Neural crest cell (in vitro differentiated cells): ENCODE results near the gene C4A. TPM values are rescaled to one million over a fixed set of nuclear protein-coding genes. Genes with fewer than 3 reads are reported as not detected.

ENCODE experiments used
- DNase-seq: peaks from one replicate; pipeline ENCODE4 v3.0.0; 2021; ENCODE audit warnings: low read depth, mixed read lengths, low spot score
- H3K27ac Mint-ChIP-seq: one replicate; pipeline ENCODE4 v1.8.0; 2021; ENCODE audit warnings: mild to moderate bottlenecking, mixed read lengths; ENCODE audit not compliant: unreplicated experiment
- H3K27me3 Mint-ChIP-seq: 2 replicates; pipeline ENCODE4 v1.8.0; 2021; ENCODE audit warnings: low read depth, mild to moderate bottlenecking, mixed read lengths
- H3K36me3 Mint-ChIP-seq: 2 replicates; pipeline ENCODE4 v1.8.0; 2021; ENCODE audit warnings: low read depth, mild to moderate bottlenecking, mixed read lengths
- H3K4me1 Mint-ChIP-seq: 2 replicates; pipeline ENCODE4 v1.8.0; 2021; ENCODE audit warnings: mixed read lengths
- H3K4me3 Mint-ChIP-seq: one replicate; pipeline ENCODE4 v1.8.0; 2021; ENCODE audit warnings: mild to moderate bottlenecking, mixed read lengths
- H3K9me3 Mint-ChIP-seq: 2 replicates; pipeline ENCODE4 v1.8.0; 2021; ENCODE audit warnings: mixed read lengths
- total RNA-seq: library from RNA; stranded (reverse); gene quantifications from 2 replicates; pipeline ENCODE4 v1.2.1, GENCODE V29; 2021
- TF ChIP-seq, protein P1 (sequence below): fragments of 200-600 bp; sonication (generic); conservative IDR thresholded peaks from 2 replicates; pipeline ENCODE4 v1.5.0; 2021; ENCODE audit warnings: antibody characterized with exemption, mild to moderate bottlenecking

Gene C4A
- total RNA-seq, 1 donor from 2014 or later, result 5.6 TPM

DNA sequence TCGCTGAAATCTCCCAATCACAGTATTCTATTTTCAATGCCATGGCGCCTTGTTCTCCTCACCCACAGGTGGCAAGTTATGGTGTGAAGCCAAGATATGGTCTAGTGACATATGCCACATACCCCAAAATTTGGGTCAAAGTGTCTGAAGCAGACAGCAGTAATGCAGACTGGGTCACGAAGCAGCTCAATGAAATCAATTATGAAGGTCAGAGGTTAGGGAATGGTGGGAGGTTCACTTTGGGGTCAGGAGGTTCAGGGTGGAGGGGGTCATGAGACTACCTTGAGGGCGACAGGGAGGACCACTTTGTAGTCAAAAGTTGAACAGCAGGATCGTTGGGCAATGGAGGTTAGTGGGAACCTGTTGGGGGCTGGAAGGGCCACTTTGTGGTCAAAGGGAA, 33.6 kb upstream of the C4A start:
- Mint-ChIP-seq H3K27ac (no peak overlapping the region), H3K4me1 (no peaks in the 10 kb centered on the region)
- TF ChIP-seq, protein P1, sequence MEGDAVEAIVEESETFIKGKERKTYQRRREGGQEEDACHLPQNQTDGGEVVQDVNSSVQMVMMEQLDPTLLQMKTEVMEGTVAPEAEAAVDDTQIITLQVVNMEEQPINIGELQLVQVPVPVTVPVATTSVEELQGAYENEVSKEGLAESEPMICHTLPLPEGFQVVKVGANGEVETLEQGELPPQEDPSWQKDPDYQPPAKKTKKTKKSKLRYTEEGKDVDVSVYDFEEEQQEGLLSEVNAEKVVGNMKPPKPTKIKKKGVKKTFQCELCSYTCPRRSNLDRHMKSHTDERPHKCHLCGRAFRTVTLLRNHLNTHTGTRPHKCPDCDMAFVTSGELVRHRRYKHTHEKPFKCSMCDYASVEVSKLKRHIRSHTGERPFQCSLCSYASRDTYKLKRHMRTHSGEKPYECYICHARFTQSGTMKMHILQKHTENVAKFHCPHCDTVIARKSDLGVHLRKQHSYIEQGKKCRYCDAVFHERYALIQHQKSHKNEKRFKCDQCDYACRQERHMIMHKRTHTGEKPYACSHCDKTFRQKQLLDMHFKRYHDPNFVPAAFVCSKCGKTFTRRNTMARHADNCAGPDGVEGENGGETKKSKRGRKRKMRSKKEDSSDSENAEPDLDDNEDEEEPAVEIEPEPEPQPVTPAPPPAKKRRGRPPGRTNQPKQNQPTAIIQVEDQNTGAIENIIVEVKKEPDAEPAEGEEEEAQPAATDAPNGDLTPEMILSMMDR, result no peak

DNA sequence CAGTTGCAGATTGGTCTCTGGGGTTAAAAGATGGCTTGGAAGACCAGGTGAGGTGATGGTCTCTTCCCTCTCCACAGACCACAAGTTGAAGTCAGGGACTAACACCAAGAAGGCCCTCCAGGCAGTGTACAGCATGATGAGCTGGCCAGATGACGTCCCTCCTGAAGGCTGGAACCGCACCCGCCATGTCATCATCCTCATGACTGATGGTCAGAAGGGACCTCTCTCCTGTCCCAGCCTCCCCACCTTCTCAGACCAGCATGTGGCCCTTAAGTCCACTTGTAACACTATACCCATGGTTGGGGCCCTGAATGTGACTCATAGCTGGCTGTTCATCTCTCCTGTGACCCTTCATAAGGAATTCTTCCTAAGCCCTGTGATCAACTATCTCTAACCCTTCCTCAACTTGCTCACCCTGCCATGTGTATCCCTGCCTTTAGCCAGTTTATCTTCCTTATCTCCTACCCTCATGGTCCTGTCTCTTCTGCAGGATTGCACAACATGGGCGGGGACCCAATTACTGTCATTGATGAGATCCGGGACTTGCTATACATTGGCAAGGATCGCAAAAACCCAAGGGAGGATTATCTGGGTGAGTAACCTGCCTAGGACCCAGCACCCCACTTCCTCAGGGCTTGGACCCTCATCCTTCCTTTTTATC, 33.0 kb upstream of the C4A start:
- H3K9me3 Mint-ChIP-seq, result peaks cover 3% of the 10 kb centered on the region
- TF ChIP-seq, protein P1, result no peak
- no peak overlapping the region for H3K4me3 Mint-ChIP-seq
- peaks cover 44% of the 10 kb centered on the region for H3K27me3 Mint-ChIP-seq
- H3K36me3 Mint-ChIP-seq, result peaks cover 12% of the 10 kb centered on the region
- no peaks in the 10 kb centered on the region for H3K4me1 Mint-ChIP-seq
- no peak for DNase-seq
- no peak overlapping the region for H3K27ac Mint-ChIP-seq

More for the DNA sequence above, 33.6 kb upstream of the C4A start:
- Mint-ChIP-seq H3K9me3 (peaks cover 3% of the 10 kb centered on the region), H3K36me3 (peaks cover 10% of the 10 kb centered on the region), H3K4me3 (no peak overlapping the region), H3K27me3 (peaks cover 47% of the 10 kb centered on the region)
- DNase-seq, result no peak

DNA sequence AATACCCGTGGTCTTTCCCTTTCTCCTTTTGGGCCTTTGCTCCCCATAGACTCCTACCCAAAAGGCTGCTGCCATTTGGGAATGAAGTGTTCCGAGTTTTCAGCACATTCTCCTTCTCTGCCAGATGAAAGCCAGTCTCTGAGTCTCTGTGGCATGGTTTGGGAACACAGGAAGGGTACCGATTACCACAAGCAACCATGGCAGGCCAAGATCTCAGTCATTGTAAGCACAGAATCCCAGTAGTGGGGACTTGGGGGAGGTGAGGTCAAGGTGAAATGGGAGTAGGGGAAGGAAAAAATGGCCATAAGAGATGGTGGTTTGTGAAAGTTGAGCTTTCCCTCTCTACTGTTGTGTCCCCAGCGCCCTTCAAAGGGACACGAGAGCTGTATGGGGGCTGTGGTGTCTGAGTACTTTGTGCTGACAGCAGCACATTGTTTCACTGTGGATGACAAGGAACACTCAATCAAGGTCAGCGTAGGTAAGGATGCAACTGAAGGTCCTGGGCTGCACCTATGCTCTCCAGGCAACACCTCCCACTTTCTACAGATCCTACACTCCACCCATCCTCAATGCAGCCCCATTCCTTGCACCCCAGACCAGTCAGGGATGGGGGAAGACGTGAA, 31.8 kb upstream of the C4A start:
- Mint-ChIP-seq H3K4me3 (no peak overlapping the region), H3K36me3 (peaks cover 15% of the 10 kb centered on the region), H3K27ac (no peak overlapping the region), H3K4me1 (no peaks in the 10 kb centered on the region), H3K9me3 (peaks cover 3% of the 10 kb centered on the region), H3K27me3 (peaks cover 34% of the 10 kb centered on the region)
- DNase-seq, result no peak
- TF ChIP-seq, protein P1, result no peak

DNA sequence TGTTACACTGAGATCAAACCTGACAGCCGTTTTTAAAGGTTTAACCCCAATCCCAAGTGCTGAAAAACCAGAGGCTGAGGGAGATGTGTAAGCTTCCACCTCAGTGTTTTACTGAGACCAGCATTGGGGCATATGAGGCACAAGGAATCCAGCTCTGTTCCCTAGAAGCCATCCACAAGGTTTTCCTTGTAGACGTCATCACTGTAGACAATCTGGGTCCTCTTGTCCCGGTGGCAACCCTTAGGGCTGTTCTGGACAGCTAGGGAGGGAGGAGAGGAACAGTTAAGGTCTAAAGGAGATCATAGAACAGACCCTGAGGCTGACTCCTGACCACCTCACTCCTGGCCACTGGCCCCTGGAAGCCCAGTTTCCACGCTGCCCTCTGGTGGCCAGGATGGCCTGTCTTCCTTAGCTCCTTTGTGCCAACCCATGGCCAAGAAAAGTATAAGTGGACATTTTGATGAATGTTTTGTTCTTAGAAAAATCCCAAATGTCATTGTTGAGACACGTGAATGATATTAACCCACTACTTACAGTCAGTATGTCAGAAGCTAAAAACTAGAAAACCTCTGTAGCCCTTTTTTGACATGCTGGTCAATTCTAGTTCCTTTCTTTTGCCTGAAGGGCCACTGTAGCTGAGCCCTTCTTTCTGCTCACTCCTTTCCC, 29.6 kb upstream of the C4A start:
- DNase-seq, result peak; percentile 61
- Mint-ChIP-seq H3K27me3 (peaks cover 12% of the 10 kb centered on the region), H3K9me3 (peaks cover 3% of the 10 kb centered on the region), H3K4me1 (peaks cover 3% of the 10 kb centered on the region), H3K27ac (no peak overlapping the region), H3K4me3 (peak overlapping the region; percentile 68), H3K36me3 (peaks cover 15% of the 10 kb centered on the region)
- TF ChIP-seq, protein P1, result peak; percentile 80

DNA sequence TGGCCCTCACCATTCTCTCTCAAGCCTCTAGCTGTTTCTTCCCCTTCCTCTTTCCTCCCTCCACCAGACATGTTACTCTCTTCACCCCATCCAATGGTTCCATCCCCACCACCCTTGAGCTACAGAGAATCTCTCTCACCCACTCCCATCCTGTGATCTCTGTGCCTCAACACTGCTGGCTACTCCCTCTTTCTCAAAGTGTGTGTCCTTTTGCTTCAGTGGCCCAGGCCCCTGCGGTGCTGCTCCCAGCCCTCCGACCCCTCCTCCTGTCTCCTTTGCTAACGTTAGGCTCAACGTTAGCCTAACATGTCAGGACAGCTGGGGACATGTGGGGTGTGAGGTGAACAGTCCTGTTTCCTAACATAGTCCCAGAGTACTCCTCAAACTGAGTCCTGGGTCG, 29.0 kb upstream of the C4A start:
- H3K9me3 Mint-ChIP-seq, result peaks cover 3% of the 10 kb centered on the region
- DNase-seq, result no peak
- peaks cover 7% of the 10 kb centered on the region for H3K27me3 Mint-ChIP-seq
- peaks cover 15% of the 10 kb centered on the region for H3K36me3 Mint-ChIP-seq
- H3K4me3 Mint-ChIP-seq, result peak overlapping the region; percentile 68
- H3K27ac Mint-ChIP-seq, result no peak overlapping the region
- H3K4me1 Mint-ChIP-seq, result peaks cover 9% of the 10 kb centered on the region
- TF ChIP-seq, protein P1, result no peak
